ENCODE measurements around the gene EIF1AD.

- TF ChIP-seq CTCF (IDR thresholded peaks at IDR 0.05; ENCODE audit: low read length), result no peak
- no peak for TF ChIP-seq EZH2 (optimal IDR thresholded peaks at IDR 0.05; ENCODE audit: low read depth, low read length)
These were observed 54.3 kb downstream of the EIF1AD start for GRCh38 chr11:65947603-65948125.
